ENCODE results near the gene VSIG10. TPM values are rescaled to one million over a fixed set of nuclear protein-coding genes. Genes with fewer than 3 reads are reported as not detected.

VSIG10 gene
- total and polyA plus RNA-seq, 2 of the 4 experiments (the other 2 are of a cell fraction): 5.9 to 10.0 TPM

DNA sequence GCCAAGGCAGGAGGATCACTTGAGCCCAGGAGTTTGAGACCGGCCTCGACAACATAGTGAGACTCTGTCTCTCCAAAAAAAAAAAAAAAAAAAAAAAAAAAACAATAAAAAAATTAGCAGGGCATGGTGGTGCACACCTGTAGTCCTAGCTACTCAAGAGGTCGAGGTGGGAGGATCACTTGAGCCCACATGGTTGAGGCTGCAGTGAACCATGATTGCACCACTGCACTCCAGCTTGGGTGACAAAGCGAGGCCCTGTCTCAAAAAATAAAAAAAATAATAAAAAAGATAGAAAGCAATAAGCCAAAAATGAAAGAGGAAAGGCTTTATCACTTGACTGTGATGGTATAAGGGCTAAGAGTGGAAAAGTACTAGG is 21.9 kb upstream of the VSIG10 start:
- Histone ChIP-seq H3K56ac (ENCODE audit: extremely low read depth, insufficient read depth, low read length) (no peak overlapping the region), H3K4me1 (ENCODE audit: control insufficient read depth, insufficient read depth, low read length) (peaks cover under 1% of the 10 kb centered on the region; the same call in 1 of the 2 replicates), H3K36me3 (ENCODE audit: control insufficient read depth, insufficient read depth, low read length) (no peaks in the 10 kb centered on the region), H2BK20ac (ENCODE audit: low read depth, low read length) (no peak overlapping the region), H3K9ac (ENCODE audit: low read depth, low read length) (no peak overlapping the region), H2AFZ (replicated peaks; ENCODE audit: low read length, poor library complexity) (no peak overlapping the region), H4K5ac (ENCODE audit: low read depth, low read length) (no peak overlapping the region), H2AK9ac (replicated peaks; ENCODE audit: low read depth, low read length, poor library complexity) (no peak overlapping the region), H3K9me1 (ENCODE audit: insufficient read depth, low read length) (no peaks in the 10 kb centered on the region), H3K4me3 (ENCODE audit: insufficient read depth, low read depth, low read length) (no peak overlapping the region), H3K4me2 (ENCODE audit: low read depth, low read length) (no peak overlapping the region), H3K18ac (ENCODE audit: low read depth, low read length) (no peak overlapping the region), H3K27ac (ENCODE audit: insufficient read depth, low read length) (no peak overlapping the region), H3K4ac (ENCODE audit: low read depth, low read length) (no peak overlapping the region), H3K23ac (ENCODE audit: low read depth, low read length) (no peak overlapping the region), H2BK15ac (ENCODE audit: low read depth, low read length) (no peak overlapping the region), H3K9me3 (ENCODE audit: control insufficient read depth, insufficient read depth, low read length) (no peaks in the 10 kb centered on the region), H3K27me3 (ENCODE audit: control insufficient read depth, insufficient read depth, low read length) (no peaks in the 10 kb centered on the region), H2BK120ac (ENCODE audit: low read depth, low read length) (no peak overlapping the region), H4K91ac (ENCODE audit: insufficient read depth, low read depth, low read length) (no peak overlapping the region), H3K79me1 (ENCODE audit: low read depth in 1 of 2, low read length in 2 of 2) (no peaks in the 10 kb centered on the region), H3K14ac (replicated peaks; ENCODE audit: low read depth, low read length) (no peak overlapping the region), H4K20me1 (ENCODE audit: insufficient read depth, low read length) (no peaks in the 10 kb centered on the region), H4K8ac (ENCODE audit: low read depth in 2 of 2, low read length in 2 of 2) (no peak overlapping the region), H2AK5ac (ENCODE audit: low read depth, low read length) (no peak overlapping the region), H2BK5ac (ENCODE audit: low read depth, low read length, poor library complexity, severe bottlenecking) (no peak overlapping the region)
- ATAC-seq (ENCODE audit: low read depth) (no peak), DNase-seq (no peak)
- dilution Hi-C loops (cut with HindIII; ENCODE audit: low sequenced_read_pairs, unreplicated experiment) (no loop called here), intact Hi-C loops (cut with micrococcal nuclease) (no loop called here), in situ Hi-C loops (cut with MboI; ENCODE audit: low sequenced_read_pairs) (loop anchor here (25.0 kb wide), 1 partner anchor 263 kb away; no protein-coding TSS in a partner anchor)
- TF ChIP-seq MAZ (IDR thresholded peaks at IDR 0.05; ENCODE audit: borderline replicate concordance, low read depth, low read length): no peak
- no peak for TF ChIP-seq BHLHE40 (IDR thresholded peaks at IDR 0.05; ENCODE audit: low read depth, low read length)
- TF ChIP-seq, protein P1, sequence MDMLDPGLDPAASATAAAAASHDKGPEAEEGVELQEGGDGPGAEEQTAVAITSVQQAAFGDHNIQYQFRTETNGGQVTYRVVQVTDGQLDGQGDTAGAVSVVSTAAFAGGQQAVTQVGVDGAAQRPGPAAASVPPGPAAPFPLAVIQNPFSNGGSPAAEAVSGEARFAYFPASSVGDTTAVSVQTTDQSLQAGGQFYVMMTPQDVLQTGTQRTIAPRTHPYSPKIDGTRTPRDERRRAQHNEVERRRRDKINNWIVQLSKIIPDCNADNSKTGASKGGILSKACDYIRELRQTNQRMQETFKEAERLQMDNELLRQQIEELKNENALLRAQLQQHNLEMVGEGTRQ (IDR thresholded peaks at IDR 0.05; ENCODE audit: low read depth, low read length): no peak
- no peak for TF ChIP-seq CEBPB (IDR thresholded peaks at IDR 0.05; ENCODE audit: low read depth, low read length)
- ChIA-PET CTCF (no interaction called here), POLR2A (ENCODE audit: unreplicated experiment) (no interaction called here)
- WGBS, 2 experiments (ENCODE audit: extremely low coverage in 2 of 2, insufficient read length in 1 of 2): no CpG with 5 or more reads among the region's 4 CpGs
- no TSS peak for BruUV-seq (replicated peaks)

All from IMR-90 (cell line).